Thyroid gland (tissue), 4 donors: ENCODE measurements around the gene ZG16B.

Source experiments
- CTCF ChIP-seq, 6 experiments: fragments of 200-600 bp in 3 of 6; fragments of 450-650 bp in 3 of 6; sonication (generic) in 3 of 6; IDR thresholded peaks; one replicate each; pipeline ENCODE4 v1.5.1; 2016 to 2019; ENCODE audit warnings: antibody characterized with exemption in 6 of 6, mild to moderate bottlenecking in 2 of 6, inconsistent platforms in 1 of 6, moderate library complexity in 1 of 6
- POLR2A ChIP-seq, 2 donors: fragments of 450-650 bp; IDR thresholded peaks; one replicate each; pipeline ENCODE4 v1.6.1; 2017; ENCODE audit warnings: antibody characterized with exemption in 2 of 2, mild to moderate bottlenecking in 2 of 2, moderate library complexity in 1 of 2

- TF ChIP-seq CTCF (IDR thresholded peaks at IDR 0.05) = no peak
- no peak for TF ChIP-seq POLR2A (IDR thresholded peaks at IDR 0.05)
Observed at GRCh38 chr16:2814551-2815298, 15.4 kb upstream of the ZG16B start.
